GM23338 (cell line): ENCODE data around the gene LHX1. TPM values are rescaled to one million over a fixed set of nuclear protein-coding genes. Genes with fewer than 3 reads are reported as not detected.

Experiments
- ATAC-seq: fragments of 200-7000 bp; cut with Tn5 transposase; 3 replicates; pipeline ENCODE4 v1.9.1; 2020
- DNase-seq: peaks from one replicate; pipeline ENCODE4 v3.0.0-alpha.2; 2015; ENCODE audit warnings: low spot score
- H2AFZ ChIP-seq: fragments of 200-600 bp; sonication (generic); 2 replicates; pipeline ENCODE4 v1.8.0; 2016; ENCODE audit warnings: antibody characterized with exemption, mild to moderate bottlenecking, moderate library complexity
- H3F3A ChIP-seq: fragments of 200-600 bp; sonication (generic); replicated peaks from 2 replicates; pipeline ENCODE4 v1.8.0; 2017; ENCODE audit warnings: antibody characterized with exemption, mixed run types, low read depth
- H3K27ac ChIP-seq: fragments of 200-600 bp; sonication (generic); 2 replicates; pipeline ENCODE4 v1.6.1; 2016; ENCODE audit warnings: low read depth
- H3K27me3 ChIP-seq: fragments of 200-600 bp; sonication (generic); 2 replicates; pipeline ENCODE4 v1.8.0; 2016; ENCODE audit warnings: mild to moderate bottlenecking, mixed run types, moderate library complexity; ENCODE audit not compliant: insufficient read depth
- H3K36me3 ChIP-seq: fragments of 200-600 bp; sonication (generic); 2 replicates; pipeline ENCODE4 v1.8.0; 2016; ENCODE audit warnings: mild to moderate bottlenecking; ENCODE audit not compliant: insufficient read depth
- H3K4me1 ChIP-seq: fragments of 200-600 bp; sonication (generic); 2 replicates; pipeline ENCODE4 v1.8.0; 2016; ENCODE audit warnings: mild to moderate bottlenecking, moderate library complexity; ENCODE audit not compliant: insufficient read depth
- H3K4me2 ChIP-seq: fragments of 200-600 bp; sonication (generic); 2 replicates; pipeline ENCODE4 v1.7.1; 2017; ENCODE audit warnings: mixed run types
- H3K4me3 ChIP-seq: fragments of 200-600 bp; sonication (generic); 2 replicates; pipeline ENCODE4 v1.6.1; 2016; ENCODE audit warnings: mixed run types
- H3K79me2 ChIP-seq: fragments of 200-600 bp; sonication (generic); replicated peaks from 2 replicates; pipeline ENCODE4 v1.8.0; 2017; ENCODE audit warnings: mild to moderate bottlenecking; ENCODE audit not compliant: insufficient read depth
- H3K9me2 ChIP-seq: fragments of 200-600 bp; sonication (generic); 2 replicates; pipeline ENCODE4 v1.8.0; 2017; ENCODE audit not compliant: insufficient read depth
- H4K20me1 ChIP-seq: fragments of 200-600 bp; sonication (generic); replicated peaks from 2 replicates; pipeline ENCODE4 v1.8.0; 2017; ENCODE audit warnings: mild to moderate bottlenecking; ENCODE audit not compliant: insufficient read depth
- H3K27ac Mint-ChIP-seq: 2 replicates; pipeline ENCODE4 v1.8.0; 2020; ENCODE audit warnings: inconsistent platforms, mild to moderate bottlenecking, moderate library complexity, mixed read lengths
- H3K27me3 Mint-ChIP-seq: 3 replicates; pipeline ENCODE4 v1.8.0; 2022; ENCODE audit warnings: low read depth, mild to moderate bottlenecking, moderate library complexity, mixed read lengths, inconsistent platforms; ENCODE audit not compliant: insufficient read depth, poor library complexity
- H3K36me3 Mint-ChIP-seq: 3 replicates; pipeline ENCODE4 v1.8.0; 2021; ENCODE audit warnings: low read depth, mild to moderate bottlenecking, inconsistent platforms, moderate library complexity, mixed read lengths
- H3K4me1 Mint-ChIP-seq: 3 replicates; pipeline ENCODE4 v1.8.0; 2020; ENCODE audit warnings: mild to moderate bottlenecking, inconsistent platforms, mixed read lengths
- H3K4me3 Mint-ChIP-seq: 3 replicates; pipeline ENCODE4 v1.8.0; 2021; ENCODE audit warnings: moderate library complexity, mild to moderate bottlenecking, inconsistent platforms, mixed read lengths
- H3K9me3 Mint-ChIP-seq: 3 replicates; pipeline ENCODE4 v1.8.0; 2020; ENCODE audit warnings: moderate library complexity, mild to moderate bottlenecking, inconsistent platforms, mixed read lengths
- CREB1 ChIP-seq: fragments of 250-450 bp; sonication (Bioruptor Pico); IDR thresholded peaks from 2 replicates; pipeline ENCODE4 v1.5.0; 2020; ENCODE audit warnings: low read depth, mild to moderate bottlenecking, moderate library complexity
- CTCF ChIP-seq, 2 experiments: fragments of 200-600 bp in 1 of 2; sonication (generic) in 1 of 2; conservative IDR thresholded peaks; 2 replicates each; pipeline versions ENCODE4 v1.5.1 to v1.6.1; 2016 to 2017; ENCODE audit warnings: antibody characterized with exemption in 2 of 2, low read depth in 2 of 2, mild to moderate bottlenecking in 2 of 2, moderate library complexity in 1 of 2
- EZH2 ChIP-seq: fragments of 200-600 bp; sonication (generic); IDR thresholded peaks from one replicate; pipeline ENCODE4 v1.8.0; 2017; ENCODE audit warnings: antibody characterized with exemption, mild to moderate bottlenecking, low read depth; ENCODE audit not compliant: unreplicated experiment
- EZH2phosphoT487 ChIP-seq: fragments of 200-600 bp; sonication (generic); IDR thresholded peaks from one replicate; pipeline ENCODE4 v1.8.1; 2018; ENCODE audit warnings: antibody characterized with exemption; ENCODE audit not compliant: unreplicated experiment
- JUNB ChIP-seq: IDR thresholded peaks from one replicate; pipeline ENCODE4 v1.6.1; 2016; ENCODE audit warnings: antibody characterized with exemption; ENCODE audit not compliant: unreplicated experiment
- NANOG ChIP-seq: IDR thresholded peaks from 2 replicates; pipeline ENCODE4 v1.6.1; 2016; ENCODE audit warnings: antibody characterized with exemption, borderline replicate concordance
- POLR2AphosphoS5 ChIP-seq: IDR thresholded peaks from 2 replicates; pipeline ENCODE4 v1.6.1; 2016; ENCODE audit warnings: antibody characterized with exemption, low read depth
- REST ChIP-seq: IDR thresholded peaks from one replicate; pipeline ENCODE4 v1.6.1; 2018; ENCODE audit warnings: antibody characterized with exemption; ENCODE audit not compliant: unreplicated experiment
- STAT1 ChIP-seq: IDR thresholded peaks from one replicate; pipeline ENCODE4 v1.6.1; 2016; ENCODE audit warnings: antibody characterized with exemption; ENCODE audit not compliant: unreplicated experiment
- ZNF114 ChIP-seq: fragments of 250-450 bp; sonication (Bioruptor Pico); IDR thresholded peaks from 2 replicates; pipeline ENCODE4 v1.5.0; 2020; ENCODE audit warnings: mild to moderate bottlenecking, moderate library complexity
- ZNF331 ChIP-seq: fragments of 250-450 bp; sonication (Bioruptor Pico); IDR thresholded peaks from 2 replicates; pipeline ENCODE4 v1.5.0; 2020; ENCODE audit warnings: low read depth, mild to moderate bottlenecking, moderate library complexity
- ZNF462 ChIP-seq: fragments of 250-450 bp; sonication (Bioruptor Pico); IDR thresholded peaks from 2 replicates; pipeline ENCODE4 v1.5.0; 2020; ENCODE audit warnings: mild to moderate bottlenecking, moderate library complexity
- polyA plus RNA-seq: library from polyadenylated mRNA; unstranded; fragments of >200 nt; fragmentation: Nextera tagmentation; extraction: Ambion mirVana; gene quantifications from 2 replicates; pipeline ENCODE4 v1.2.1, GENCODE V29; 2016
- total RNA-seq: library from RNA; depleted of rRNA; stranded (reverse); fragments of >200 nt; shearing (Covaris generic); gene quantifications from 2 replicates; pipeline ENCODE4 v1.2.3, GENCODE V29; 2014
- TF ChIP-seq, protein P1 (sequence below): IDR thresholded peaks from 2 replicates; pipeline ENCODE4 v1.6.1; 2016; ENCODE audit warnings: antibody characterized with exemption

LHX1 gene
- total and polyA plus RNA-seq, 2 experiments from 2014 or later, result 0.52 to 0.74 TPM

GRCh38 chr17:36933512-36934143 lies 3.6 kb upstream of the LHX1 start:
- H3K79me2 ChIP-seq, result no peaks in the 10 kb centered on the region
- peaks cover 100% of the 10 kb centered on the region for H3K27me3 ChIP-seq
- Mint-ChIP-seq H3K27me3 (peaks cover 98% of the 10 kb centered on the region), H3K9me3 (peaks cover 3% of the 10 kb centered on the region; the same call in 2 of the 3 replicates), H3K4me1 (peaks cover 75% of the 10 kb centered on the region), H3K4me3 (peak overlapping the region; percentile 80), H3K36me3 (no peaks in the 10 kb centered on the region), H3K27ac (no peak overlapping the region)
- TF ChIP-seq ZNF462 (CRISPR knock-in tag) (no peak), CREB1 (CRISPR knock-in tag) (no peak), JUNB (no peak), ZNF331 (no peak), EZH2phosphoT487 (peak; percentile 59), CTCF (conservative IDR thresholded peaks at IDR 0.05; ENCODE audit: low read depth in 2 of 2) (no peak), POLR2AphosphoS5 (no peak), STAT1 (no peak), ZNF114 (CRISPR knock-in tag) (no peak), NANOG (no peak), REST (no peak), EZH2 (peak; percentile 93)
- TF ChIP-seq, protein P1, sequence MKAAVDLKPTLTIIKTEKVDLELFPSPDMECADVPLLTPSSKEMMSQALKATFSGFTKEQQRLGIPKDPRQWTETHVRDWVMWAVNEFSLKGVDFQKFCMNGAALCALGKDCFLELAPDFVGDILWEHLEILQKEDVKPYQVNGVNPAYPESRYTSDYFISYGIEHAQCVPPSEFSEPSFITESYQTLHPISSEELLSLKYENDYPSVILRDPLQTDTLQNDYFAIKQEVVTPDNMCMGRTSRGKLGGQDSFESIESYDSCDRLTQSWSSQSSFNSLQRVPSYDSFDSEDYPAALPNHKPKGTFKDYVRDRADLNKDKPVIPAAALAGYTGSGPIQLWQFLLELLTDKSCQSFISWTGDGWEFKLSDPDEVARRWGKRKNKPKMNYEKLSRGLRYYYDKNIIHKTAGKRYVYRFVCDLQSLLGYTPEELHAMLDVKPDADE, result no peak
- peak overlapping the region; percentile 84 for H3K4me3 ChIP-seq
- H4K20me1 ChIP-seq, result peaks cover 5% of the 10 kb centered on the region
- no peaks in the 10 kb centered on the region for H3K9me2 ChIP-seq
- peaks cover 47% of the 10 kb centered on the region for H3F3A ChIP-seq
- no peaks in the 10 kb centered on the region for H3K36me3 ChIP-seq
- H3K4me2 ChIP-seq, result peak overlapping the region; percentile 95
- no peak overlapping the region for H2AFZ ChIP-seq
- ATAC-seq, result no peak
- no peak for DNase-seq
- H3K27ac ChIP-seq, result no peak overlapping the region
- H3K4me1 ChIP-seq, result peaks cover 76% of the 10 kb centered on the region
